ENCODE results near the gene LMBRD1. TPM values are rescaled to one million over a fixed set of nuclear protein-coding genes. Genes with fewer than 3 reads are reported as not detected.

LMBRD1 gene
- total and polyA plus RNA-seq, 9 donors, result 48.2 to 83.0 (median 54.0) TPM

- TF ChIP-seq POLR2A (IDR thresholded peaks at IDR 0.05), result no peak
- no peak for TF ChIP-seq CTCF (IDR thresholded peaks at IDR 0.05)
- no peak for TF ChIP-seq EP300 (IDR thresholded peaks at IDR 0.05)
- H3K27me3 ChIP-seq, result no peaks in the 10 kb centered on the region
- no peak overlapping the region for H3K4me3 ChIP-seq
- no peaks in the 10 kb centered on the region for H3K4me1 ChIP-seq (ENCODE audit: insufficient read depth)
- H3K36me3 ChIP-seq, result no peaks in the 10 kb centered on the region
- intact Hi-C loops (cut with DNase I), result no loop called here
- 84 to 98% (median 87%) methylated on average over 1 of the region's 1 CpG for WGBS, 3 donors
- no peaks in the 10 kb centered on the region for H3K9me3 ChIP-seq
- no peak overlapping the region for H3K27ac ChIP-seq
- DNase-seq, result no peak
Observed at GRCh38 chr6:69820438-69820837, 23.6 kb upstream of the LMBRD1 start.

- no peak overlapping the region for H3K27ac ChIP-seq
- intact Hi-C loops (cut with DNase I), result no loop called here
- no peaks in the 10 kb centered on the region for H3K36me3 ChIP-seq
- no peak overlapping the region for H3K4me3 ChIP-seq
- WGBS, 3 donors, result 94 to 100% (median 96%) methylated on average over 1 of the region's 1 CpG
- H3K27me3 ChIP-seq, result no peaks in the 10 kb centered on the region
- no peaks in the 10 kb centered on the region for H3K9me3 ChIP-seq
- no peaks in the 10 kb centered on the region for H3K4me1 ChIP-seq (ENCODE audit: insufficient read depth)
- no peak for DNase-seq
- TF ChIP-seq CTCF (IDR thresholded peaks at IDR 0.05) (no peak), POLR2A (IDR thresholded peaks at IDR 0.05) (no peak), EP300 (IDR thresholded peaks at IDR 0.05) (no peak)
Observed at GRCh38 chr6:69820018-69820417, 23.2 kb upstream of the LMBRD1 start.

- 93 to 97% (median 95%) methylated on average over 4 of the region's 4 CpGs for WGBS, 3 donors
- intact Hi-C loops (cut with DNase I), result no loop called here
- H3K36me3 ChIP-seq, result no peaks in the 10 kb centered on the region
- no peaks in the 10 kb centered on the region for H3K9me3 ChIP-seq
- no peaks in the 10 kb centered on the region for H3K27me3 ChIP-seq
- H3K27ac ChIP-seq, result no peak overlapping the region
- H3K4me1 ChIP-seq (ENCODE audit: insufficient read depth), result no peaks in the 10 kb centered on the region
- DNase-seq, result no peak
- no peak overlapping the region for H3K4me3 ChIP-seq
- TF ChIP-seq POLR2A (IDR thresholded peaks at IDR 0.05) (no peak), CTCF (IDR thresholded peaks at IDR 0.05) (no peak), EP300 (IDR thresholded peaks at IDR 0.05) (no peak)
Observed at GRCh38 chr6:69819138-69819537, 22.3 kb upstream of the LMBRD1 start.

- Histone ChIP-seq H3K9me3 (no peaks in the 10 kb centered on the region), H3K36me3 (no peaks in the 10 kb centered on the region), H3K4me1 (ENCODE audit: insufficient read depth) (no peaks in the 10 kb centered on the region), H3K27me3 (no peaks in the 10 kb centered on the region), H3K4me3 (no peak overlapping the region), H3K27ac (no peak overlapping the region)
- DNase-seq, result no peak
- 89 to 92% (median 92%) methylated on average over 2 of the region's 2 CpGs for WGBS, 3 donors
- intact Hi-C loops (cut with DNase I), result no loop called here
- TF ChIP-seq POLR2A (IDR thresholded peaks at IDR 0.05) (no peak), EP300 (IDR thresholded peaks at IDR 0.05) (no peak), CTCF (IDR thresholded peaks at IDR 0.05) (no peak)
Observed at GRCh38 chr6:69818223-69818930, 21.6 kb upstream of the LMBRD1 start.

Data from ovary (tissue), 9 donors.